HEK293 (cell line): ENCODE data around the gene TNS1.

Experiments
- GFI1B ChIP-seq: fragments of 450-650 bp; formaldehyde crosslinking; IDR thresholded peaks from 2 replicates; pipeline ENCODE4 v1.5.1; 2016; ENCODE audit warnings: missing biosample characterization, missing genetic modification characterization
- ZNF121 ChIP-seq: fragments of 450-650 bp; formaldehyde crosslinking; IDR thresholded peaks from 2 replicates; pipeline ENCODE4 v1.5.1; 2016; ENCODE audit warnings: missing biosample characterization, missing genetic modification characterization
- ZNF792 ChIP-seq: fragments of 450-650 bp; formaldehyde crosslinking; IDR thresholded peaks from 2 replicates; pipeline ENCODE4 v1.5.1; 2016; ENCODE audit warnings: missing biosample characterization, missing genetic modification characterization

GRCh38 chr2:218026244-218026643 is 23.4 kb upstream of the TNS1 start:
- TF ChIP-seq GFI1B (tag by site-specific recombination) (no peak), ZNF121 (tag by site-specific recombination) (no peak), ZNF792 (tag by site-specific recombination) (no peak)
